22Rv1 (cell line): ENCODE measurements around the gene OARD1.
"Not testable (repeated sequence)": the region's sequence is repeated elsewhere in the genome, so short reads cannot be mapped to it uniquely, and the experiment has no call there.

Experiments used
- H3K27ac ChIP-seq: fragments of 450-650 bp; 2 replicates; pipeline ENCODE4 v1.5.1; 2017
- ZFX ChIP-seq: fragments of 450-650 bp; IDR thresholded peaks from 2 replicates; pipeline ENCODE4 v1.6.1; 2017; ENCODE audit warnings: antibody characterized with exemption, borderline replicate concordance
- TF ChIP-seq, protein P1 (sequence below): fragments of 450-650 bp; IDR thresholded peaks from 2 replicates; pipeline ENCODE4 v1.5.1; 2017; ENCODE audit warnings: mild to moderate bottlenecking

The OARD1 gene, protein sequence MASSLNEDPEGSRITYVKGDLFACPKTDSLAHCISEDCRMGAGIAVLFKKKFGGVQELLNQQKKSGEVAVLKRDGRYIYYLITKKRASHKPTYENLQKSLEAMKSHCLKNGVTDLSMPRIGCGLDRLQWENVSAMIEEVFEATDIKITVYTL

DNA sequence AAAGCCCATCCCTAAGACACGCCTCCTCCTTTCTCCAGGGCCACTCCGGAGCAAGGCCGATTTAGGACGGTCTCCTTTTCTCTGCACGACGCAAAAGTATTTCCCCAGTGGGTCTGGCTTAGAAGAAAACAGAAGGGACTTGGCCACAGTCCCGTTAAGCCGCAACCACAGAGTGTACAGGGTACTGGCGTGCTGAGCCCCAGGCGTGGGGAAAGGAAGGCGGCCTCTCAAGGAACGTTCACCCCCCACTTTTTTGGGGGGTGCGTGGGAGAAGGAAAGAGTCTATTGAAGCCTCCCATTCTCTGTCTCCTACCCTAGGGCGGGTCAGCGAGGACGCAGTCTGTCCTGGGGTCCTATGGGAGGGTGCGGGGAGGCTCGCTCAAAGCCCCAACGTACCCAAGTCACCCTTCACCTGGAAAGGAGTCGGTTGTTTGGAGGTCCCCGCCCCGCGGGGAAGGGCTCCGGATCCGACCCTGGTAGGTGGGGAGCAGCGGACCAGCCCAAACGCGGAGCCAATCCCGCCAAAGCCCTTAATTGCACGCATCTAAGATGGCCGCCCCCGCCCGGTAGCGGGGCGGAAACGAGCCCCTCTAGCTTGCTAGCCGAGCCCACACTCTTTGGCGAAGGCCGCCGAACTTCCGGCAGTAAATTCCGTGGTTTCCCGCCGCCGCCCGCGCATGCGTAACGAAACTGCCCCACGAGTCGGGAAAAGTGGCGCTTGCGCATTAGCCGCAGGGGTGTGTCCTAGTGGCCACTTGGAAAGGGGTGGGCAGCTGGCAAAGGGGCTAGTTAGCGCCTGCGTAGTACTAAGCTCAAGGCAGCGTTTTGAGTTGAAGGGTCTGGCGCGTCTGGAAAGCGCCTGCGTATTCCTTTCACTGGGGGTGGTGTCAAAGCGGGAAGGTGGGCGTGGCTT, at the start of gene OARD1:
Gene OARD1 (minus strand): TSS at position 434 of the 913 bp plus-strand sequence. CDS start 722 bp downstream, outside the sequence.
- no peak for TF ChIP-seq ZFX
- TF ChIP-seq, protein P1, sequence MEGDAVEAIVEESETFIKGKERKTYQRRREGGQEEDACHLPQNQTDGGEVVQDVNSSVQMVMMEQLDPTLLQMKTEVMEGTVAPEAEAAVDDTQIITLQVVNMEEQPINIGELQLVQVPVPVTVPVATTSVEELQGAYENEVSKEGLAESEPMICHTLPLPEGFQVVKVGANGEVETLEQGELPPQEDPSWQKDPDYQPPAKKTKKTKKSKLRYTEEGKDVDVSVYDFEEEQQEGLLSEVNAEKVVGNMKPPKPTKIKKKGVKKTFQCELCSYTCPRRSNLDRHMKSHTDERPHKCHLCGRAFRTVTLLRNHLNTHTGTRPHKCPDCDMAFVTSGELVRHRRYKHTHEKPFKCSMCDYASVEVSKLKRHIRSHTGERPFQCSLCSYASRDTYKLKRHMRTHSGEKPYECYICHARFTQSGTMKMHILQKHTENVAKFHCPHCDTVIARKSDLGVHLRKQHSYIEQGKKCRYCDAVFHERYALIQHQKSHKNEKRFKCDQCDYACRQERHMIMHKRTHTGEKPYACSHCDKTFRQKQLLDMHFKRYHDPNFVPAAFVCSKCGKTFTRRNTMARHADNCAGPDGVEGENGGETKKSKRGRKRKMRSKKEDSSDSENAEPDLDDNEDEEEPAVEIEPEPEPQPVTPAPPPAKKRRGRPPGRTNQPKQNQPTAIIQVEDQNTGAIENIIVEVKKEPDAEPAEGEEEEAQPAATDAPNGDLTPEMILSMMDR = peak; percentile 1; the same call in 1 of the 2 replicates
- peak within 1 kb of the TSS; percentile 99 for H3K27ac ChIP-seq

DNA sequence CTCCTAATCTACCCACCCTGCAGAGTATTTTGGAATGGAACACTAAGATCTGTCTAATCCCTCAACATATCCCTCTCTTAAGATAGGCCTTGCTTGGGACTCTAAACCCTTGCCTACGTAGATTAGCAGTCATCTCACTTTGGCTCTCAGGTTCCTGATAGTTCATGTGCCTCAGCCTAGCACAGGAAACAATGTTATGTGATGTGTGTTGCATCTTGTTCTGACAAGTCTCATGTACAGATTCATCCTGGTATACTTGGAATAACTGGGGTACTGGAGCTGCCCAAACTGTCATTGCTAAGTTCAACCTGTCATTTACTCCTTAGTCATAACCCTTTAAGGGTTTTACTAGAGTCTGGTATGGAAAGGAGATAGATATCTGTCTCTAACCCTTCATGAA, 47.9 kb upstream of the OARD1 start:
- no peak overlapping the region for H3K27ac ChIP-seq
- TF ChIP-seq, protein P1 = no peak
- TF ChIP-seq ZFX = no peak

DNA sequence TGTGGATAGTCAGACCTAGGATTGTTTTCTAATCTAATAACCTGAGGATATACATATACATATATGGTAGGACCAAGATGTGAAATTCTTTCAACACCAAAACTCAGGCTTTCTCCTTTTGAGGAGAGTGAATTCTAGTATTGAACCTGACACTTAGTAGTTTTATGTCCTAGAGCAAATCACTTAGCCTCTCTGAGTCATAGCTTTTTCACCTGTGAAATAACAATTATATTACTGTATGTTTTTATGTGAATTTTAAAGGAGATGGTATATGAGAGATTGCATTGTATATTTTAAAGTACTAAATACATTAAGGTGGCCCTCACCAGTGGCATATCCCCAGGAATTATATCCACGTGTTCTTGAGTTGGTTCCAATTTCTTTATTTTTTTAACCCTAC, 47.4 kb upstream of the OARD1 start:
- TF ChIP-seq ZFX = no peak
- TF ChIP-seq, protein P1 = no peak
- H3K27ac ChIP-seq = no peak overlapping the region

DNA sequence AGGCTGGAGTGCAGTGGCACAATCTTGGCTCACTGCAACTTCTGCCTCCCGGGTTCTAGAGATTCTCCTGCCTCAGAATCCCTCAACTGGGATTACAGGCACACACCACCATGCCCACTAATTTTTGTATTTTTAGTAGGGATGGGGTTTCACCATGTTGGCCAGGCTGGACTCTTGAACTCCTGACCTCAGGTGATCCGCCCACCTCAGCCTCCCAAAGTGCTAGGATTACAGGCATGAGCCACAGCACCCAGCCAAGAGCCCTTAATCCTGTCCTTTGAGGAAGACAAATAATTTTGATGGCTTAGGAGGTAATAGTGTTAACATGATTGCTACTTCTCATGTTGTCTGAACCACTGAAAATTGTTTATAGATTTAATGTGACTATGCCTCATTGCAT, 42.9 kb upstream of the OARD1 start:
- not testable (repeated sequence) for H3K27ac ChIP-seq

DNA sequence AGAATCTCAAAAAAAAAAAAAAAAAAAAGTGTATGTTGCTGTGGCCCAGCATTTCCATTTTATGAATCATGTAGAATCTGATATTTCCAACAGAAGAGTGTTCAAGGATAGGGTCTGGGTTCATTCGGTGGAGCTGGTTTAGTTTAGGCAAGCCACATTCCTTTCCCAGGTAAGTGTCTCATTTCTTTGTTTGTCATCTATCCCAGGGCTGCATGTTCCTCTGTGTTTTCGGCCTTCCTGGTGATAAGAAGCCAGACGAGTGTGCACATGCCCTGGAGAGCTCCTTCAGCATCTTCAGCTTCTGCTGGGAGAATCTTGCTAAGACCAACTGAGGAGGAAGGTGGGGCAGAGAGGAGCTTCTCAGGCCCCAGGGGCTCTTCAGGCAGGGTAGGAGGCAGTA, 38.9 kb upstream of the OARD1 start:
- TF ChIP-seq, protein P1 = no peak
- H3K27ac ChIP-seq = no peak overlapping the region

DNA sequence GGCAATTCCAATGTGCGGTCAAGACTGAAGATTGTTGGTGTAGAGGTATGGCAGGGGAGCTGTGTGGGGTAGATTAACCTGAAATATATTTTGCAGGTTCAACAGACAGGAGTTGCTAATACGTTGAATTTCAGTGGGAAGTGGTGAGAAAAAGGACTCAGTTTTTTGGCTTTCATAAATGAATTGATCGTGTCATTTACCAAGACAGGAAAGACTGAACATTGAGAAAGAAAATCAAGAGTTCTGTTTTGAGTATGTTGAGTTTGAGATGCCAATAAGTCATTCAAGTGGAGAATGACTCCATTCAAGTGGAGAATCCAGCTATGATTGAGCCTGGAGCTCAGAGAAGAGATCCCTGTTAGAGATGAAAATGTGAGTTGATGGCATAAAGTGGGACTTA, 31.7 kb upstream of the OARD1 start:
- TF ChIP-seq ZFX = no peak
- TF ChIP-seq, protein P1 = no peak
- H3K27ac ChIP-seq = no peak overlapping the region

DNA sequence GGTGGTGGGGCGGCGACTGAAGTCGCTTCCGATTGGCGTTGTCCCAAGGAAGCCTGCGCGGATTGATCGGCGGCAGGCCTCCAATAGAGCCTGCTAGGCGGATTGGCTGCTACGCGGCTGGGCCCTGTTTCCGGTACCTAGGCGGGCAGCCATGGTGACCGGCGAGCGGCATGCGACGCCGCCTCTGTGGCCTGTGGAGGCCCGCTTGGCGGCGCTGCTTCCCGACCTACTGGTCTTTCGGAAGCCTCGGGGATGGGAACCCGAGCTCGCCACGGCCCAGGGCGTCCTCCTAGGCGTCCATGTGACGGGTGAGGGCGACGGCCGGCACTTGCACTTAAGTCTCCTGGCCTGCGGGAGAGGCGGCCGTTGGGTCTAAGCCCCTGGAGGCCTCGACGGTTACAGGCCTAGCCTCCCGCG, 28.7 kb upstream of the OARD1 start:
- TF ChIP-seq, protein P1 = no peak
- no peak for TF ChIP-seq ZFX
- H3K27ac ChIP-seq = no peak overlapping the region
